Erythroblast (primary cell): ENCODE data around the gene ACP4.

Experiments
- GATA1 ChIP-seq: IDR thresholded peaks from 2 replicates; pipeline ENCODE4 v1.6.1; 2011; ENCODE audit warnings: low read depth, mild to moderate bottlenecking, control low read depth, low read length, moderate library complexity
- POLR2A ChIP-seq: IDR thresholded peaks from 2 replicates; pipeline ENCODE4 v1.6.1; 2011; ENCODE audit warnings: mild to moderate bottlenecking, low read length

- TF ChIP-seq POLR2A (no peak), GATA1 (no peak)
Observed at GRCh38 chr19:50818859-50819472, 28.8 kb downstream of the ACP4 start.
